ENCODE results near the gene SULT4A1.

- TF ChIP-seq CTCF (IDR thresholded peaks at IDR 0.05; ENCODE audit: poor library complexity) (no peak), EZH2 (IDR thresholded peaks at IDR 0.05; ENCODE audit: borderline replicate concordance) (no peak), EZH2phosphoT487 (IDR thresholded peaks at IDR 0.05; ENCODE audit: low read depth, severe bottlenecking, unreplicated experiment) (no peak)
These were observed 22.5 kb downstream of the SULT4A1 start for GRCh38 chr22:43839781-43840180.

Measured in hepatocyte (in vitro differentiated cells).